DMS114 treated with DMSO at 0.1 percent for 48 hours (cell line): ENCODE data around the gene IKZF2.
"Not testable (repeated sequence)": the region's sequence is repeated elsewhere in the genome, so short reads cannot be mapped to it uniquely, and the experiment has no call there.

Experiments used
- DNase-seq: peaks from one replicate; lab custom pipeline; 2025; ENCODE audit not compliant: unreplicated experiment; lab: John Stamatoyannopoulos, UW

IKZF2 gene

DNA sequence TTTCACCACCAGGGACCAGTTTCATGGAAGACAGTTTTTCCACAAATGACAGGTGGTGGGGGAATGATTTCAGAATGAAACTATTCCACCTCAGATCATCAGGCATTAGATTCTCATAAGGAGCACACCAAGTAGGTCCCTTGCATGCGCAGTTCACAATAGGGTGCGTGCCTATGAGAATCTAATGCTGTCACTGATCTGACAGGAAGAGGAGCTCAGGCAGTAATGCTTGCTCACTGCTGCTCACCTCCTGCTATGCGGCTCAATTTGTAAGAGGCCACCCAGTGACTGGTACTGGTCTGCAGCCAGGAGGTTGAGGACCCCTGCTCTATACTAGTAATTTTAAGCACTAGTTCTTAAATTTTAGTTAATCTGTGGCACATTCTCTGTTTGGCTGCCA is 107.8 kb downstream of the IKZF2 start:
- no peak for DNase-seq

DNA sequence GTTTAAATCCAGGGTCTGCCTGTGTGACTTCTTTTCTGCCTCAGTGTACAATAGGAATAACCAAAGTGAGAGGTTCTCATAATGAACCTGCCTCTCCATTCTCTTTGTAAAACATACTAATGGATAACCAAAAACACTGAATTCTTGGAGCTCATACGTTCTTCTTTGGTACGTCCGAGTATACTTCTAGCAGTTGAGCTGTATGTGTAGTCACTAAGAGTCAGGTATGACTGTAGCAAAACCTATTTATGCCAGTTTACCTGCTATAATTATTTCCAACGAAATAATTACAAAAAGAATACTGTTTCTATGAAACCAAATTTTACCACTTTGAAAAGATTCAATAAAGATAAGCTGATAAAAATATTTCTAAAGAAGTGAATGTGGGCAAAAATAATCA is 109.2 kb downstream of the IKZF2 start:
- DNase-seq = no peak

DNA sequence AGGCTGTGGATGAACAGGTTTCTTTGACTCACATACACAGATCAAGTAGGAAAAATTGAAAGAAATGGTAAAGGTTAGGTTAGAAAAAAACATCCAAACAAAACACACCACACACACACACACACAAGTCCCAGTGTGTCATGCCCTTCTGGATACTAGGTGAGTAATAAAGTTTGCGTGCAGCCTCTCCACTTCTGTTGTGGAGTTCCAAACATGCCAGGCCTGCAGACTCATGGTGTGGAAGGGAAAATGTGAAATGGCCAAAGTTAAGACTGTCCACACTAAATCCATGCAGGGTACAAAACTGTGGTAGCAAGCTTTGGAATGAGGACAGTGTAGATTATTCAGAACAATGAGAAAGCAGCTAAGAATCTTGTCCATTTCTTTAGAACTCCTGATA is 114.6 kb downstream of the IKZF2 start:
- no peak for DNase-seq

DNA sequence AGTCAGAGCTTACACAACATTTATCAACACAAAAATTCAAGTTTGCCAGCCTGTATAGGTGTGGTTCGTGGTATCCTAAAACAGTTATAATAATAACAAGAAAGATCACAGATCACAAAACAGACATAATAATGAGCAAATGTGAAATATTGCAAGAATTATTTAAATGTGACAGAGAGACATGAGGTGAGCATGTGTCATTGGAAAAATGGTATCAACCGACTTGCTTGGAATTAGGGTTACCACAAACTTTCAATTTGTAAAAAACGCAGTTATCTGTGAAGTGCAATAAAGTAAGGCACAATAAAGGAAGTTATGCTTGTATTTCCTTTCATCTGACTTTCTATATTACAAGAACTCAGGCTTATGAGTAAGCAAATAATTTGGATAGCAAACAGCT is 116.8 kb downstream of the IKZF2 start:
- no peak for DNase-seq

DNA sequence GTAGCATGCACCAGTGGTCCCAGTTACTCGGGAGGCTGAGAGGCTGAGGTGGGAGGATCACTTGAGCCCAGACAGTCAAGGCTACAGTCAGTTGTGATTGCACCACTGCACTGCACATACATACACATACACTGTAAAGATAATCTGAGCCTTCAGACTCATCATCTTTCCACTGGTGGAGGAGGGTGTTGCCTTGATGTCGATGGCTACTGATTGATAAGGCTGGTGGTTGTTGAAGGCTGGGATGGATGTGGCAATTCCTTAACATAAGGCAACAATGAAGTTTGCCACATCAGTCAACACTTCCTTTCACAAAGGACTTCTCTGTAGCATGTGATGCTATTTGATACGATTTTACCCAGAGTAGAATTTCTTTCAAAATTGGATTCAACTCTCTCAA is 118.8 kb downstream of the IKZF2 start:
- DNase-seq = no peak

DNA sequence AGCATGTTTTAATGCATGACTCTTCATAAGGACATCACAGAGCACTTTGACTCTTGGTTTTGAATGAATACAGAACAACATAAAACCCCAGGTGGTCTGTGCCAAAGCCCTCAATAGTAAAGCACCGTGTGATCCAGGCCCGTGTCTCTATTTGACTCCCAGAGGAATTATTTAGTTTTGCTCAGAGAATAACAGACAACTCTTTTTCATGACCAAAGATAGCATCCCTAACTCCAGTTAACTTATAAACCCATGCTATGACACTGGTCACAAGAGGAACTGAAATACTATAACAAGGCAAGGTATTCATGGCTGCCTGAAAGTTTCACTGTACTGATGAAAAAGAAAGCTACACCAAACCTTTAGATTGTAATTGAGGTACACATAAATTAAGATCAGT is 128.4 kb downstream of the IKZF2 start:
- DNase-seq = no peak

DNA sequence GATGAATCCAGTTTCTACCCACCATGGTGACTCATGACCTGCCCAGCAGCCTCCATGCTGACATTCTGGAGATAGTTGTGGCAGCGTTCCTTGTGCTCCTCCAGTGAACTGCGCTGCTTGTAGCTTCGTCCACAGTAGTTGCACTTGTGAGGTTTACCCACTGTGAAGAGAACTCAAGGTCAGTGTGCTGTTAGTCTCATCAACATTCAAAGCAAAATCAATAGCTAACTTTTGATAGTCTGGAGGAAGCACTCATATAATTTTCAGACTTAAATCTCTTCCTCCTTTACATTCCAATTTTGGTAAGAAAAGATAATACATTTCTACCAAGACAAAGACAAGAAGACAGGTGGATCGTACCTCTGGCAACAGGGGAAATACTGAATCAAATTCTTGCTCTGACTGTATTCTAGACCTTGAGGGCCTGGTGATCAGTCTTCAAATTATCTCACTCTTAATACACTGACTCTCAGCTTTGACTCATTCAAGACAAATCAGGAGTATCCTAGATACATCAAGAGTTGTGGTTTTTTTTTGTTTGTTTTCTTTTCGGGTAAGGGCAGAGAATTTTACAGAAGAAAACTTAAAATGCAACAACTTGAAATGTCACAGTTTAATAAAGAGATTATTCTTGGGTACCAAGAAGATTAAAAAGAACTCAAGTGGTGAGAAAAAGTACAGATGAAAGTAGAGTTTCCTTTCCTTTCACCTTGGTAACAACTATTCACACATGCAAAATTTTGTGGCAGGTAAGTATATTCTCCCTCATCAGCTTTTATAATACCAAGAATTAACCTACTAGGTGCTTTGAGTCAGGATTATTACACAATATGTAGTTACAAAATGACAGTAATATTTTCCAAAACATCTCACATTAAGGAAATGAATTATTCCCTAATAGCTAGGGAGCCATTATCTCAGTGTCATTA is 129.2 kb downstream of the IKZF2 start:
- DNase-seq = no peak

DNA sequence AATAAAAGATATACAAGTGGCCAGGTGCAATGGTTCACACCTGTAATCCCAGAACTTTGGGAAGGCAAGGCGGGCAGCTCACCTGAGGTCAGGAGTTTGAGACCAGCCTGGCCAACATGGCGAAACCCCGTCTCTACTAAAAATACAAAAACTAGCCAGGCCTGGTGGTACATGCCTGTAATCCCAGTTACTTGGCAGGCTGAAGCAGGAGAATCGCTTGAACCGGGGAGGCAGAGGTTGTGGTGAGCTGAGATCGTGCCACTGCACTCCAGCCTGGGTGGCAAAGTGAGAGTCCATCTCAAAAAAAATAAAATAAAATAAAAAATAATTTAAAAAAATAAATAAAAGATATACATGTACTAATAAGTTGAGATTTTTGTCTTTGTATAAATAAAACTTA is 130.5 kb downstream of the IKZF2 start:
- not testable (repeated sequence) for DNase-seq

DNA sequence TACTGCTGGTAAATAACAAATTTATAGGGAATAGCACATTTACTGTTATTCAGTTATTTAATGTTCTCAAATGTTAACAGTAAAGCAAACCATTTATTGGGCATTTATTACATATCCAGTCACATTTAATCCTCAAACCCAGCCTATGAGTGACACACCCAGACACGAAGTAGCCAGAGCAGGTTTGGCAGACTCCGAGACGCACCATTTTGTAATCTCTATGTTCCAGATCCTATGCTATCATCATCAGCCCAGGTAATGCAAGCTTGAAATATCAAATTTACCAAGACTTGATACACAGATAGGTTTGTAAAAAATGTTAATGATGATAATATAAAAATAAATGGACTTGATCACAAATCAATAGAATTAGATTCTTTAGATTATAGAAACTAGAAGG is 131.1 kb downstream of the IKZF2 start:
- no peak for DNase-seq

DNA sequence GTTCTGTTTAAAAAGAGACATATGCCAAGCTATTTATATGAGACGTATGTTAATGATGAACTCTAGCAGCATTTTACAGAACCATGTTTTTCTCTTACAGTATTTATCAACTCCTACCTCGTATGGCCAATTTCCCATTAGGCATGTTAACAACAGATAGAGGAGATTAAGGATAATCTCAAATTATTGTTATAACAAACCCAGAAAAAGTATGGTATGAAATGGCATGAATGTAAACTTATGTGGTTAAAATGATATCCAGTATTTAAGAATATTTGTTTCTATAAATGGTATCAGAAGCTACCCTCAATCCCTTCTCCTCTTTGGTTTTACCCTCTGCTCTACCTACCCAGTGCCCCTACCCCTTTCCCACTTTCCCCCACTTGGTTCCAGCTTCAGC is 132.0 kb downstream of the IKZF2 start:
- no peak for DNase-seq

DNA sequence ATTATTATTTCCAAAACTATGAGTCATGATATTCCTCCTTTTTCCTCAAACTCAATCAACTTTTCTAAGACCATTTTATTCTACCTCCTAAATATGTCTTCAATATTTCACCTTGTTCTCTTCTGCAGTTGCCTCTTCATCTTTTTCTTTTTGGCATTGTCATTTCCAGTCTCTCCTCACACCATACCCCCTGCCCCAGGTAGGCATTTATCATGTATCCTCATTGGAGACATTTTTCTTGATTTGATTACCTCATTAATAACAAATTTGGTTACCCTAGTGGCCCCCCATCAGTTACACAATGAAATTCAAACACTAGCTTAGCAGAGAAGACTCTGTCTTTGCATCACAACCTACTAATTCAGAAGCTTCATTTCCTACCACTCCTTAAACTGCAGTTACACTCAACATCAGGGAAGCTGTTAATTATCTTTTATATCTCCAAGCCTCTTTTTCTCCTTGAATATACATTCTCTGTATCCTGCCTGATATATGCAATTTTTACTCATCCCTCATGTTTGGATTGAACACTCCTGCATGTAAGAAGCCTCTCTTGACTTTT is 133.0 kb downstream of the IKZF2 start:
- no peak for DNase-seq

DNA sequence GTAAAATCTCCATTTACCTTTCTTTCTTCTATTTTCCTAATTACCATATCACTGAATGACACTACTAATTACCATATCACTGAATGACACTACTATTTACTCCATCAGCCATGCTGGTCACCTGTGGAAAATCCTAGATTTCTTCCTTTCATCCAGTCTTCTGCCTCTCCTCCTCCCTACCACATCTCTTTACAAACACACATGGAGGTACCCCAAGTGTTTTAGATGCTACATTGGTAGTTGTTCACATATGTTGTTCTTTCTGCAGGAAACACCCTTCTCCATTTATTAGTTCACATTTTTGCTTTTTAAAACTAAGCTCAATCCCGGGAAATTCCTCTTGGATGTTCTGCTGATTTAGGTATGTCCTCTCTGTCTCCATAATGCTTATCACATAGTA is 134.0 kb downstream of the IKZF2 start:
- no peak for DNase-seq

DNA sequence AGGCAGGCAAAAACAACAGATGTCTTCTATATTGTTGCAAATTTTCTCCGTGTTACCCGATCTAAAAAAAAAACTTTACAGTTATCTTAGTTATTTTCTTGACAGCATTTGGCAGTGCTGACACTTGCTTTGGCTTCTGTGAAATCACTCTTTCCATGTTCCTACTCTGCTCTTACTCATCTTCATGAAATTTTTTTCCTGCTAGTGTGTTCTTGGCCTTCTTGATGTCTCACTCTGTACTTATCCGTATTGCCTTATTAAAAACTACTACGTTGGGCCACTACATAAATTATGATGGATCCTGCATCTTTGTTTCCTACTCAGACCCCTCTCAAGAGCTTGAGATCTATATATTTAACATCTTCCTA is 134.4 kb downstream of the IKZF2 start:
- DNase-seq = no peak

DNA sequence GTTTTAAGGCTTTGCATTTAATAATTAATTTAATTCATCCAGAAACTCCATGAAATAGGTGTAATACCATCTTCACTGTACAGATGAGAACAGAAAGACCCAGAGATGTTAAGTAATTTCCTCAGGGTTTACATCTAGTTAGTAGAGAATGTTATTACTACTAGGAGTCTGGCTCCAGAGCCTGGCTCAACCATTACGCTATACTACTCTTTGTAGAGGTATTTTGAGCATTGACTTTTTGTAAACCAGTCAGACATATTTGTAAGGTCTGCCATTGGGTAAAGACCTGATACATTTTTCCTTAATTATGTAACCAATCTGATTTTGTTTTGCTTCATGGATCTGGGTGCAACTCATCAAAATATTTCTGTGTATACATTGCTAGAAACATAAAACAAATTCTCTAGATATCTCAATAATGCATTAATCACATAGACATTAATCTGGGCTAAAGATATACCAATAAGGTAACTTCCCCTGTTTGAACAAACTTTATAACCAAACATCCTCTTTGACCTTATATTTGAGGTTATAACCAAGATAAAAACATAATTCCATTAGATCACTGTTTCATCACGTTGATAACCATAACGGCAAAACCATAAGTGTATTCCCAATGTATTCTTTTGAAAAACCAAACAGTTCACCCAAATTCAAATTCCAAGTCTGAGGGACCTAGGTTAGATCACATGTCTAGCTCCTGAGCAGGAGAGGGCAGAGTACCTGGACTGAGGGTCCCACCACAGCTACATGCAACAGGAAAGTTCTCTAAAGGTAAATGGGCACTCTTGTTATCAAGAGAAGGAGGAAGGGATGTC is 135.0 kb downstream of the IKZF2 start:
- no peak for DNase-seq

DNA sequence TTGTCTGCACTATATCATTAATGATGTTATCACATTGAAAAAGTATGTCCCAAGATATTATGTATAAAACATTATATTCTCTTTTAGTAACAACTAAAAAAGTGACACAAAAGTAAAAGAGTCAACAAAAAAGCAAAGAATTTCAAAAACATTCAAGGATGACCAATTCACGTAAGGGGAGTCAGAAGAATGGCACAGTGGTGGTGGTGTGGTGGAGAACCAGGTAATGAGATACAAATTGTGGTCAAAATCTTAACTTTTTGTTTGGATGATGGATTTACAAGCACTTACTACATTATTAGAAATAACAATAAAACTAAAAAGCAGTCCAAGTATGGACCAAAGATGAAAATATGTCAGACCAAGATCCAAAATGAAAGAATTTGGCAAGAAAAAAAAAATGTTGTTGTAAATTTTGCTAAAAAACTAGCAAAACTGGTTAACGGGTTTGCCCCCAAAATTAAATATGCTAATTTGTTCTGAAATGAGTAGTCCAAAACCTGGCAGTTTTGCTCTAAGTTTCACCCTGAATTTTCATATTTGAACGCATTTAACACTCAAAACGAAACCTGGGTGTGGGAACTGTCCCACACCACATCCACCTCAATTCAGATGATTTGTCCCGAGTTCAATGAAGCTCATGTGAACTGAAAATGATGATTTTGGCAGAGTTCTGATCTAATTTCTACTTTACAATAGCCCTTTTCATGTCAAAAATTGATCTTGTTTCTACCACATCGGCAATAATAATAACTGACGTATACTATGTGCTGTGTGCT is 135.8 kb downstream of the IKZF2 start:
- no peak for DNase-seq

DNA sequence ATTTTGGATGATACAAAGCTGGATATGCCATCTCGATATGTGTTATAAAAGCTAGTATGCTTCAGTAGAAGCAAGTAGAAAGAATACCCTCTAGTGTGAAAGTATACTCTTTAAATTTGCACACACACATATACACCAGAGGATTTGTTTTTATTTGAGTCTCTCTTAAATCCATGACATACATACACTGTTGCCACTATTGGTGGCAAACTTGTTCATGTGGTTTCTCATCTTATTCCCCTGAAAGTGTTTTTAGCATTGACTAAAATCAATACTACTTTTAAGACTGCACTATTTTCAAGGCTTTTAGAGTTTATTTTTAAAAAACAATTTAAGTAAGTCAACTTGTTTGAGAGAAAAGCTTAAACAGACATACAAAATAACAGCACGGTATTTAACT is 137.4 kb downstream of the IKZF2 start:
- DNase-seq = no peak

DNA sequence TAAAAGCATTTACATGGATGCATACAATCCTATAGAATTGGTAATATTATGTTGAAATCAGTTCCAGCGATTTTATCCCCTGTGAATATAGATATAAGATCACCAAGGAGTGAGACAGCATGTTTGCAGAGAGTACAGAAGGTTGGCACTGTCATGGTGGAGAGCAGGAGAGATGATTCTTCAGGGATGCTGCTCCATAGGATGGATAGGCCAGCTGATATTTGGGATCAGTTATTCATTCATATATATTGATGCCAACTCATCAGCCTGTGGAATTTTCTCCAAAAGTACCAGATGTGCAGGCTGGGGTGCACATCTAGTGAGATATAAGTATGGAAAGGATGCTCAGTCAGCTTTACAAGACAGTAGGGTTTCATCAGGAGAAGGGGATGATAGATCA is 139.9 kb downstream of the IKZF2 start:
- no peak for DNase-seq

DNA sequence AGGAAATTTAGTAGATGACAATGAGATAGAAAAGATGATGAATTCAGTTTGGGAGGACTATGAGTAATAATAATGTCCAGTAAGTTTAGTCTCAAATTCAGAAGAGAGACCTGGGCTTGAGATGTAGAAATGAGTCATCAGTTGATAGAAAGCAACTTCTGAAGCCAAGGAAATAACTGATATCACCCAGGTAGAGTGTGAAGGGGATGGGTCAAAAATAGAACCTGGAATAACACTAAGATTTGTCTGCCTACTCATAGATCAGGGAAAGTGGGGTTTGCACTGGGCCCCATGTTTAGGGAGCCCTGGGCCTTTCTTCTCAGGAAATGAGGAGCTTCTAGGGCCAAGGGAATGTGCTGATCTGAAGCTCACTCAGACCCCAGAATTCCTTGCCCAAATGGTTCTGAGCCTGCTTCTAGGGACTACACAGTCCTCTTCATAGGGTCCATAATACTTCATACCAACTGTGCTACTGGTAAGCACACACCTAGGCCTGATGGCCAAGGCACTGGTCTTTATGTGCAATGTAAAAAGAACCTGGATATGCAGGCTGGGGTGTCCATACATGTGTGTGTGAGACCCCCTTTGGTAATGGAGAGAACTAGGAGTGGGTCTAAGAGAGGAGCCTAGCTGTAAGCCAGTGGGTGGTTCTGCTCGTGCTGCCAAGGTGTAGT is 141.2 kb downstream of the IKZF2 start:
- DNase-seq = no peak

DNA sequence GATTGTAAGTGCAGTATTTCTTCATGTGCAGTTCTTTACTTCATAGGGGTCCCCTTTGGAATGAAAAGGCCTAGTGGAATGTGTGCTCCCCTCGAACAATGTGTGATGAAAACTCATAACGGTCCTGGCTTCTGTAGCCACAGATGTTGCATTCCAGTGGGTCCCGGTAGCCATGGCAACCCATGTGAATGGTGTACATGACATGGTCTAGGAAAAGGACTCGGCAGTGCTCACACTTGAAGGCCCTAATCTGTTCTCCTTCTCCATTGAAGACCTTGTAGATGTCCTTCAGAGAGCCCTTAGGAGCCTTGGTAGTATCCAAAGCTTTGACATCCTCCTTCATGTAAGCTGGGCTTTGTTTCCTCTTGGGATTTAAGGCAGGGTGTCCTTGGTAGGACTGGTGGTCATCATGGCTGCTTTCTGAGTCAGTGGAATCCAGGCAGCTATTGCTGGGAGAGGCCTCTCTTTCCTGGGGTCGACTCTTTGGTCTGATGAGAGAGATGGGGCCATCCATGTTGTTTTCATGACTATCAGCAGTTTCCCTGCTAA is 144.0 kb downstream of the IKZF2 start:
- no peak for DNase-seq

DNA sequence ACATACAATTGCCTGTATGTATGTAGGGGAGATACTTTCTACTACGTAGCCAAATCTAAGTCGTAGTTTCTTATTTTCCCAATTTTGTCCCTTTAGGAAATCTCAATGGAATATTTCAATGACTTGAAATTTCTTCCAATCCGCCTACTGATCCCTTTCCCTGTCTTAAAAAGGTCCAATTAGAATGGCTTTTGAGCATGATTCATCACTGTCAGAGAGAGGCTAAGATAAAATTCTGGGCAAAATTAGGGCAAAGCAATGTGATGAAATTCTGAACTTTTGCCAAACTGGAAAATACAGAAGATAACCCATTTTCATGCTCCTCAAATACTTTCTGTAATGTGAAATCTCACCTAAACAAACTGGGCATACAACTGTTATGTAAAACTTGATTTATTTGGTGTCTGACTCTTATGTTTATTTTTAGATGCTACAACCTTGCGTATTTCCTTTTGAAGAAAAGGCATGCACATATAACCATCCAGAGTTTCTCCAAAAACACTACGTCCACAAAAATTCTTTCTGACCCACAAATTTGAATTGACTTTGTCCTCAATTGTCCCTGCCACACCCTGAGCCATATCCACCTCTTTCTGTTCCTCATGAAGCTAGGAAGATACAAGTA is 147.1 kb downstream of the IKZF2 start:
- no peak for DNase-seq
